ENCODE data around the gene LCLAT1. TPM values are rescaled to one million over a fixed set of nuclear protein-coding genes. Genes with fewer than 3 reads are reported as not detected.
"Not testable (repeated sequence)": the region's sequence is repeated elsewhere in the genome, so short reads cannot be mapped to it uniquely, and the experiment has no call there.

Gene LCLAT1
- total RNA-seq, 1 experiment from 2014 or later: 41.8 TPM

GRCh38 chr2:30448308-30448707 is 1.3 kb downstream of the LCLAT1 start:
- in situ Hi-C loops (cut with HindIII; ENCODE audit: low sequenced_read_pairs): no loop called here
- DNase-seq (ENCODE audit: low spot score): peak; percentile 8

GRCh38 chr2:30448866-30449265 is 1.8 kb downstream of the LCLAT1 start:
- in situ Hi-C loops (cut with HindIII; ENCODE audit: low sequenced_read_pairs): no loop called here
- DNase-seq (ENCODE audit: low spot score): no peak

- DNase-seq (ENCODE audit: low spot score): no peak
- in situ Hi-C loops (cut with HindIII; ENCODE audit: low sequenced_read_pairs): no loop called here
Observed at GRCh38 chr2:30450025-30450424, 3.0 kb downstream of the LCLAT1 start.

- in situ Hi-C loops (cut with HindIII; ENCODE audit: low sequenced_read_pairs): no loop called here
- DNase-seq (ENCODE audit: low spot score): no peak
Observed at GRCh38 chr2:30453498-30453897, 6.5 kb downstream of the LCLAT1 start.

- in situ Hi-C loops (cut with HindIII; ENCODE audit: low sequenced_read_pairs): no loop called here
- no peak for DNase-seq (ENCODE audit: low spot score)
Observed at GRCh38 chr2:30454571-30454970, 7.5 kb downstream of the LCLAT1 start.

- in situ Hi-C loops (cut with HindIII; ENCODE audit: low sequenced_read_pairs): no loop called here
- no peak for DNase-seq (ENCODE audit: low spot score)
Observed at GRCh38 chr2:30455114-30455738, 8.2 kb downstream of the LCLAT1 start.

GRCh38 chr2:30456106-30456505 is 9.1 kb downstream of the LCLAT1 start:
- no peak for DNase-seq (ENCODE audit: low spot score)
- in situ Hi-C loops (cut with HindIII; ENCODE audit: low sequenced_read_pairs): no loop called here

- DNase-seq (ENCODE audit: low spot score): no peak
- in situ Hi-C loops (cut with HindIII; ENCODE audit: low sequenced_read_pairs): no loop called here
Observed at GRCh38 chr2:30456579-30456978, 9.5 kb downstream of the LCLAT1 start.

GRCh38 chr2:30457296-30457695 is 10.2 kb downstream of the LCLAT1 start:
- in situ Hi-C loops (cut with HindIII; ENCODE audit: low sequenced_read_pairs): no loop called here
- no peak for DNase-seq (ENCODE audit: low spot score)

GRCh38 chr2:30459140-30459539 is 12.1 kb downstream of the LCLAT1 start:
- in situ Hi-C loops (cut with HindIII; ENCODE audit: low sequenced_read_pairs): no loop called here
- DNase-seq (ENCODE audit: low spot score): no peak

- DNase-seq (ENCODE audit: low spot score): no peak
- in situ Hi-C loops (cut with HindIII; ENCODE audit: low sequenced_read_pairs): no loop called here
Observed at GRCh38 chr2:30462131-30462857, 15.2 kb downstream of the LCLAT1 start.

GRCh38 chr2:30463535-30463934 is 16.5 kb downstream of the LCLAT1 start:
- in situ Hi-C loops (cut with HindIII; ENCODE audit: low sequenced_read_pairs): no loop called here
- no peak for DNase-seq (ENCODE audit: low spot score)

- in situ Hi-C loops (cut with HindIII; ENCODE audit: low sequenced_read_pairs): no loop called here
- no peak for DNase-seq (ENCODE audit: low spot score)
Observed at GRCh38 chr2:30464544-30465170, 17.6 kb downstream of the LCLAT1 start.

- no peak for DNase-seq (ENCODE audit: low spot score)
- in situ Hi-C loops (cut with HindIII; ENCODE audit: low sequenced_read_pairs): no loop called here
Observed at GRCh38 chr2:30465171-30465545, 18.1 kb downstream of the LCLAT1 start.

- no peak for DNase-seq (ENCODE audit: low spot score)
- in situ Hi-C loops (cut with HindIII; ENCODE audit: low sequenced_read_pairs): no loop called here
Observed at GRCh38 chr2:30466216-30466615, 19.2 kb downstream of the LCLAT1 start.

- in situ Hi-C loops (cut with HindIII; ENCODE audit: low sequenced_read_pairs); DNase-seq (ENCODE audit: low spot score): not testable (repeated sequence)
Observed at GRCh38 chr2:30467062-30467826, 20.2 kb downstream of the LCLAT1 start.

GRCh38 chr2:30470426-30470825 is 23.4 kb downstream of the LCLAT1 start:
- in situ Hi-C loops (cut with HindIII; ENCODE audit: low sequenced_read_pairs): no loop called here
- no peak for DNase-seq (ENCODE audit: low spot score)

- DNase-seq (ENCODE audit: low spot score): no peak
- in situ Hi-C loops (cut with HindIII; ENCODE audit: low sequenced_read_pairs): no loop called here
Observed at GRCh38 chr2:30472326-30472725, 25.3 kb downstream of the LCLAT1 start.

- no peak for DNase-seq (ENCODE audit: low spot score)
- in situ Hi-C loops (cut with HindIII; ENCODE audit: low sequenced_read_pairs): no loop called here
Observed at GRCh38 chr2:30475542-30475941, 28.5 kb downstream of the LCLAT1 start.

- in situ Hi-C loops (cut with HindIII; ENCODE audit: low sequenced_read_pairs): no loop called here
- no peak for DNase-seq (ENCODE audit: low spot score)
Observed at GRCh38 chr2:30476636-30477035, 29.6 kb downstream of the LCLAT1 start.

Measured in G401 (cell line).